ENCODE results near the gene NUDCD3. TPM values are rescaled to one million over a fixed set of nuclear protein-coding genes. Genes with fewer than 3 reads are reported as not detected.

Gene NUDCD3
- total RNA-seq, 1 experiment from 2014 or later = 94.6 TPM

DNA sequence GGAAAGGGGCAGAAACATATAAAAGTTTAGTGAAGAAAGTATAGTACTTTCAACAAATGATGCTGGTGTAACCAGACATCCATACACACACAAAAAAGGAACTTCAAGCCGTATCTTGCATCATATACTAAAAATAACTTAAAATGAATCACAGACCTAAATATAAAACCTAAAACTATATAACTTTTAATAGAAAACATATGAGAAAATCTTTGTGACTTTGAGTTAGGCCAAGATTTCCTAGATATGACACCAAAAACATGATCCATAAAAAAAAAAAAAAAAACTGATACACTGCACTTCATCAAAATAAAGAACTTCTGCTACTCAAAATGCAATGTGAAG lies 40.9 kb downstream of the NUDCD3 start (continued):
- TF ChIP-seq, protein P1, sequence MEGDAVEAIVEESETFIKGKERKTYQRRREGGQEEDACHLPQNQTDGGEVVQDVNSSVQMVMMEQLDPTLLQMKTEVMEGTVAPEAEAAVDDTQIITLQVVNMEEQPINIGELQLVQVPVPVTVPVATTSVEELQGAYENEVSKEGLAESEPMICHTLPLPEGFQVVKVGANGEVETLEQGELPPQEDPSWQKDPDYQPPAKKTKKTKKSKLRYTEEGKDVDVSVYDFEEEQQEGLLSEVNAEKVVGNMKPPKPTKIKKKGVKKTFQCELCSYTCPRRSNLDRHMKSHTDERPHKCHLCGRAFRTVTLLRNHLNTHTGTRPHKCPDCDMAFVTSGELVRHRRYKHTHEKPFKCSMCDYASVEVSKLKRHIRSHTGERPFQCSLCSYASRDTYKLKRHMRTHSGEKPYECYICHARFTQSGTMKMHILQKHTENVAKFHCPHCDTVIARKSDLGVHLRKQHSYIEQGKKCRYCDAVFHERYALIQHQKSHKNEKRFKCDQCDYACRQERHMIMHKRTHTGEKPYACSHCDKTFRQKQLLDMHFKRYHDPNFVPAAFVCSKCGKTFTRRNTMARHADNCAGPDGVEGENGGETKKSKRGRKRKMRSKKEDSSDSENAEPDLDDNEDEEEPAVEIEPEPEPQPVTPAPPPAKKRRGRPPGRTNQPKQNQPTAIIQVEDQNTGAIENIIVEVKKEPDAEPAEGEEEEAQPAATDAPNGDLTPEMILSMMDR (IDR thresholded peaks at IDR 0.05 in 2 of 3, conservative IDR thresholded peaks at IDR 0.05 in 1 of 3; ENCODE audit: borderline replicate concordance in 1 of 3, insufficient read depth in 1 of 3, low read depth in 2 of 3, low read length in 2 of 3) = no peak
- TF ChIP-seq, protein P2, sequence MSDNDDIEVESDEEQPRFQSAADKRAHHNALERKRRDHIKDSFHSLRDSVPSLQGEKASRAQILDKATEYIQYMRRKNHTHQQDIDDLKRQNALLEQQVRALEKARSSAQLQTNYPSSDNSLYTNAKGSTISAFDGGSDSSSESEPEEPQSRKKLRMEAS (IDR thresholded peaks at IDR 0.05) = no peak
- TF ChIP-seq TCF7L2 (IDR thresholded peaks at IDR 0.05; ENCODE audit: borderline replicate concordance, extremely low read depth, insufficient read depth, insufficient read length) (no peak), EGR1 (IDR thresholded peaks at IDR 0.05; ENCODE audit: low read depth) (no peak), EZH2phosphoT487 (IDR thresholded peaks at IDR 0.05; ENCODE audit: borderline replicate concordance) (no peak), POLR2AphosphoS5 (IDR thresholded peaks at IDR 0.05; ENCODE audit: low read depth, low read length) (no peak), YY1 (IDR thresholded peaks at IDR 0.05; ENCODE audit: extremely low read depth, insufficient replicate concordance, low read depth, low read length) (no peak)

DNA sequence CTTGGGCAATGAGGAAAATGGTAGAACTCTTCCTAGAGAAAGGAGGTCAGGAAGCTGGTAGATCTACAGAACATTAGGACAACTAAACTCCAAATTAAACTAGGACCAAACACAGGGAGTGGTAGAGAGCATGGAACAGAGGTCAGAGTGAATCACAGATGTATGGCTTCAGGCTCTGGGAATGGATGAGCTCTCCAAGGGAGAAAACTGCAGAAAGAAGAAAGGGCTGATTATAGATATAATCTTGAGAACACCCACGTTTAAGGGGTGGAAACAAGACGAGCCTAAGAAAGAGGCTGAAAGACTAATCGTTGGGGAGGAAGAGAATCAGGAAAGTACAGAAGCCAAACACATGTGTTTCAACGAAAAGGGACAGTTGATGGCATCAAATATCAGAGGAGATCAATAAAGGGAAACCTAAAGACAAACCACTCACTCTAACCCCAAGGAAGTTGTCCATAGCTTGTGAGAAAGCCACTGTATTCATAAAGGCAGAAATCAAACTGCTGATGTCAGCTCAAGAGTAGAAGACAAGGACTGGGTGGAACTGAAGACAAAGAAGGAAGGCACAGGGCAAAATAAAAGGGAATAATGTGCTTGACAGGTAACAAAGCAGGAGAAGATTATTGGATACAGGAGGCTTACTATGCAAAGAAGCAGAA lies 41.4 kb downstream of the NUDCD3 start:
- Histone ChIP-seq H3K9ac (ENCODE audit: low read length) (no peak overlapping the region), H4K20me1 (ENCODE audit: insufficient read depth) (no peaks in the 10 kb centered on the region), H2AFZ (ENCODE audit: low read depth, low read length, poor library complexity, severe bottlenecking) (no peak overlapping the region), H3K4me2 (ENCODE audit: low read length) (no peak overlapping the region), H3K27ac (ENCODE audit: low read depth, low read length) (no peak overlapping the region), H3K4me3 (replicated peaks in 1 of 2; ENCODE audit: low read depth in 1 of 2, low read length in 2 of 2) (no peak overlapping the region), H3K27me3 (ENCODE audit: insufficient read depth, low read length) (no peaks in the 10 kb centered on the region), H3K36me3 (ENCODE audit: control insufficient read depth in 1 of 2, insufficient read depth in 2 of 2, low read length in 2 of 2) (no peaks in the 10 kb centered on the region), H3K9me3 (ENCODE audit: control insufficient read depth in 1 of 2, insufficient read depth in 1 of 2, low read depth in 1 of 2, low read length in 2 of 2) (no peaks in the 10 kb centered on the region), H3K4me1 (ENCODE audit: control insufficient read depth in 1 of 2, insufficient read depth in 2 of 2, low read length in 2 of 2) (no peaks in the 10 kb centered on the region), H3K9me2 (ENCODE audit: insufficient read depth) (no peaks in the 10 kb centered on the region), H3K79me2 (ENCODE audit: insufficient read depth, low read length) (peaks cover 72% of the 10 kb centered on the region)
- ChIA-PET RAD21 (ENCODE audit: low non-redundant PET in 1 of 2, low total read pairs in 2 of 2, uncharacterized antibody in 2 of 2, unreplicated experiment in 2 of 2) (no interaction called here), CTCF (no interaction called here), POLR2A (no interaction called here)
- BruUV-seq (replicated peaks) = no TSS peak
- TF ChIP-seq RAD21 (IDR thresholded peaks at IDR 0.05; ENCODE audit: low read depth) = no peak
- DNase-seq (ENCODE audit: low read depth, low spot score) (no peak), ATAC-seq (no peak)
- intact Hi-C loops (cut with micrococcal nuclease) = no loop called here
